Measurements from ENCODE around the gene RAVER2. TPM values are rescaled to one million over a fixed set of nuclear protein-coding genes. Genes with fewer than 3 reads are reported as not detected.

Gene RAVER2
- total RNA-seq, 2 experiments from 2014 or later: 0.08 TPM; not detected in 1

DNA sequence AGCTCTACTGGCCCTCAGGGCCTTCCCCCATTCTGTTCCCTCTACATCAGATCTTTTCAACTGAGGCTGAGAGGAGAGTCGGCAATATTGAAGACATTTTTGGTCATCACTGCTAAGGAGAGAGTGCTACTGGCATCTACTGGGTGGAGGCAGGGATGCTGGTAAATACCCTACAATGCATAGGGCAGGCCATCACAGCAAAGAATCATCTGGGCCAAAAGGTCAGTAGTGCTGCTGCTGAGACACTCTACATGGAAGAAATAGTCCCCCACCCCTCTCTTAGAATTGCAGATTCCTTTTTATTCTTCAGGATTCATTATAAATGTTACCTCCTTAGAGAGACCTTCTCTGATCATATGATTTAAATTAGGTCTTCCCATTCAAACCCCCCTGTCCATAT lies 127.2 kb downstream of the RAVER2 start:
- Histone ChIP-seq H2AFZ (ENCODE audit: low read length) (no peak overlapping the region), H3K79me2 (ENCODE audit: insufficient read depth, low read depth, low read length) (no peaks in the 10 kb centered on the region), H3K4me1 (ENCODE audit: insufficient read depth, low read length, poor library complexity, severe bottlenecking) (no peaks in the 10 kb centered on the region), H3K9me2 (ENCODE audit: insufficient read depth, low read length) (no peaks in the 10 kb centered on the region), H3K9me3 (ENCODE audit: low read length) (no peaks in the 10 kb centered on the region), H3K4me2 (ENCODE audit: low read length) (no peak overlapping the region), H3K4me3 (ENCODE audit: low read depth, low read length, poor library complexity, severe bottlenecking) (no peak overlapping the region), H3K27ac (ENCODE audit: low read depth, low read length, poor library complexity, severe bottlenecking) (no peak overlapping the region), H3K36me3 (ENCODE audit: insufficient read depth, low read length) (peaks cover 98% of the 10 kb centered on the region), H4K20me1 (ENCODE audit: insufficient read depth, low read length) (no peaks in the 10 kb centered on the region)
- ChIA-PET POLR2A (interaction anchor here (1.8 kb wide), 1 partner anchor 8 kb away, joined by 5 read pairs; no protein-coding TSS in a partner anchor), CTCF (ENCODE audit: unreplicated experiment) (interaction anchor here (0.6 kb wide), 1 partner anchor 40 kb away, joined by 3 read pairs; no protein-coding TSS in a partner anchor)
- TF ChIP-seq, protein P1, sequence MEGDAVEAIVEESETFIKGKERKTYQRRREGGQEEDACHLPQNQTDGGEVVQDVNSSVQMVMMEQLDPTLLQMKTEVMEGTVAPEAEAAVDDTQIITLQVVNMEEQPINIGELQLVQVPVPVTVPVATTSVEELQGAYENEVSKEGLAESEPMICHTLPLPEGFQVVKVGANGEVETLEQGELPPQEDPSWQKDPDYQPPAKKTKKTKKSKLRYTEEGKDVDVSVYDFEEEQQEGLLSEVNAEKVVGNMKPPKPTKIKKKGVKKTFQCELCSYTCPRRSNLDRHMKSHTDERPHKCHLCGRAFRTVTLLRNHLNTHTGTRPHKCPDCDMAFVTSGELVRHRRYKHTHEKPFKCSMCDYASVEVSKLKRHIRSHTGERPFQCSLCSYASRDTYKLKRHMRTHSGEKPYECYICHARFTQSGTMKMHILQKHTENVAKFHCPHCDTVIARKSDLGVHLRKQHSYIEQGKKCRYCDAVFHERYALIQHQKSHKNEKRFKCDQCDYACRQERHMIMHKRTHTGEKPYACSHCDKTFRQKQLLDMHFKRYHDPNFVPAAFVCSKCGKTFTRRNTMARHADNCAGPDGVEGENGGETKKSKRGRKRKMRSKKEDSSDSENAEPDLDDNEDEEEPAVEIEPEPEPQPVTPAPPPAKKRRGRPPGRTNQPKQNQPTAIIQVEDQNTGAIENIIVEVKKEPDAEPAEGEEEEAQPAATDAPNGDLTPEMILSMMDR (conservative IDR thresholded peaks at IDR 0.05; ENCODE audit: low read length): no peak
- no peak for TF ChIP-seq EZH2phosphoT487 (IDR thresholded peaks at IDR 0.05; ENCODE audit: borderline replicate concordance, low read depth, low read length)
- no peak for DNase-seq (ENCODE audit: low spot score)
- BruUV-seq (replicated peaks): no TSS peak
- intact Hi-C loops (cut with micrococcal nuclease; ENCODE audit: unreplicated experiment): no loop called here

DNA sequence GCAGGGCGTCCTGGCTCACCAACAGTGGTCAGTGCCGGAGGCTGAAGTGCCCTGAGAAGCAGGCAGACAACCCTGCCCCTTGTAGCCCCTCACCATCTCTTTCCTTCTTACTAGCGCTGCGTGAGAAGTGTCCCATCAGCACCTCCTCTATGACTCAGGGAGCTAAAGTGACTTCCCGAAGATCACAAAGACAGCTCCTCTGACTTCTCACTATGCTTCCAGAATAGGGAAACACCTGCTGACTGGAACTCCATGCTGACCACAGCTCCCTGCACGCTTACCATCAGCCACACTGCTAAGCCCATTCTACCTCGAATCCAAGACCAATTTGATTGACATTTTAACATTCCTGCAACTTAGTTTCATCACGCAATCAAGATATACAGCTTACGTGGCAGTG lies 128.7 kb downstream of the RAVER2 start:
- no TSS peak for BruUV-seq (replicated peaks)
- H3K9me2 ChIP-seq (ENCODE audit: insufficient read depth, low read length): no peaks in the 10 kb centered on the region
- H3K9me3 ChIP-seq (ENCODE audit: low read length): no peaks in the 10 kb centered on the region
- H3K4me3 ChIP-seq (ENCODE audit: low read depth, low read length, poor library complexity, severe bottlenecking): no peak overlapping the region
- intact Hi-C loops (cut with micrococcal nuclease; ENCODE audit: unreplicated experiment): no loop called here
- H3K4me2 ChIP-seq (ENCODE audit: low read length): no peak overlapping the region
- H3K4me1 ChIP-seq (ENCODE audit: insufficient read depth, low read length, poor library complexity, severe bottlenecking): no peaks in the 10 kb centered on the region
- peaks cover 97% of the 10 kb centered on the region for H3K36me3 ChIP-seq (ENCODE audit: insufficient read depth, low read length)
- H3K79me2 ChIP-seq (ENCODE audit: insufficient read depth, low read depth, low read length): no peaks in the 10 kb centered on the region
- TF ChIP-seq EZH2phosphoT487 (IDR thresholded peaks at IDR 0.05; ENCODE audit: borderline replicate concordance, low read depth, low read length): no peak
- TF ChIP-seq, protein P1 (conservative IDR thresholded peaks at IDR 0.05; ENCODE audit: low read length): no peak
- no peaks in the 10 kb centered on the region for H4K20me1 ChIP-seq (ENCODE audit: insufficient read depth, low read length)
- ChIA-PET CTCF (ENCODE audit: unreplicated experiment) (no interaction called here), POLR2A (interaction anchor here (1.1 to 1.8 kb wide), 2 partner anchors 10 to 24 kb away, joined by 3 to 5 read pairs; no protein-coding TSS in a partner anchor)
- no peak for DNase-seq (ENCODE audit: low spot score)
- H2AFZ ChIP-seq (ENCODE audit: low read length): no peak overlapping the region
- no peak overlapping the region for H3K27ac ChIP-seq (ENCODE audit: low read depth, low read length, poor library complexity, severe bottlenecking)

DNA sequence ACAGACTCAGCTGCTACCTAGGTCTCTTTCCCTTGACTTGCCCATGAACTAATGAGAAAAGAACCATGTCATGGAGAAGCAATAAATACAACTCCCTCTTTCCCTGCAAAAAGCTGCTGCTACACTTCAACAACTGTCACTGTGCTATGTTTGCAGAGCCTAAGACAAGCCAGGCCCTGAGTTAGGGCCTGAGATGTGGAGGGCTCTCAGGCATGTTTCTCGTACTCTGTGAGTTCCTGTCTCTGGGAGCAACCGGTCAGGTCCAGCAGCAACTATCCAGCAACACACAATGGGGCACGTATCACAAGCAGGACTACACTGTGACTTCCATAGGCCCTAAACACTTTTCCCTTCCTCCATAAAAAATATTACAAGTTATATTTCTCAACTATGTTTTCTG lies 129.8 kb downstream of the RAVER2 start:
- Histone ChIP-seq H4K20me1 (ENCODE audit: insufficient read depth, low read length) (no peaks in the 10 kb centered on the region), H3K9me2 (ENCODE audit: insufficient read depth, low read length) (no peaks in the 10 kb centered on the region), H3K27ac (ENCODE audit: low read depth, low read length, poor library complexity, severe bottlenecking) (no peak overlapping the region), H2AFZ (ENCODE audit: low read length) (no peak overlapping the region), H3K4me3 (ENCODE audit: low read depth, low read length, poor library complexity, severe bottlenecking) (no peak overlapping the region), H3K79me2 (ENCODE audit: insufficient read depth, low read depth, low read length) (no peaks in the 10 kb centered on the region), H3K4me2 (ENCODE audit: low read length) (no peak overlapping the region), H3K9me3 (ENCODE audit: low read length) (no peaks in the 10 kb centered on the region), H3K4me1 (ENCODE audit: insufficient read depth, low read length, poor library complexity, severe bottlenecking) (no peaks in the 10 kb centered on the region), H3K36me3 (ENCODE audit: insufficient read depth, low read length) (peaks cover 95% of the 10 kb centered on the region)
- ChIA-PET CTCF (ENCODE audit: unreplicated experiment) (no interaction called here), POLR2A (interaction anchor here (1.1 to 2.2 kb wide), 2 partner anchors 9 to 25 kb away, joined by 3 to 9 read pairs; no protein-coding TSS in a partner anchor)
- DNase-seq (ENCODE audit: low spot score): no peak
- intact Hi-C loops (cut with micrococcal nuclease; ENCODE audit: unreplicated experiment): no loop called here
- BruUV-seq (replicated peaks): no TSS peak
- TF ChIP-seq, protein P1 (conservative IDR thresholded peaks at IDR 0.05; ENCODE audit: low read length): no peak
- TF ChIP-seq EZH2phosphoT487 (IDR thresholded peaks at IDR 0.05; ENCODE audit: borderline replicate concordance, low read depth, low read length): no peak
